NCI-H2107 treated with DMSO at 0.1 percent for 48 hours (cell line): ENCODE measurements around the gene RAB9B.
A peak's percentile ranks its signal among the peaks of the same experiment; 100 is the strongest.
"Not testable (repeated sequence)": the region's sequence is repeated elsewhere in the genome, so short reads cannot be mapped to it uniquely, and the experiment has no call there.

Source experiments
- DNase-seq: peaks from one replicate; lab custom pipeline; 2025; ENCODE audit not compliant: unreplicated experiment; lab: John Stamatoyannopoulos, UW

RAB9B gene

DNA sequence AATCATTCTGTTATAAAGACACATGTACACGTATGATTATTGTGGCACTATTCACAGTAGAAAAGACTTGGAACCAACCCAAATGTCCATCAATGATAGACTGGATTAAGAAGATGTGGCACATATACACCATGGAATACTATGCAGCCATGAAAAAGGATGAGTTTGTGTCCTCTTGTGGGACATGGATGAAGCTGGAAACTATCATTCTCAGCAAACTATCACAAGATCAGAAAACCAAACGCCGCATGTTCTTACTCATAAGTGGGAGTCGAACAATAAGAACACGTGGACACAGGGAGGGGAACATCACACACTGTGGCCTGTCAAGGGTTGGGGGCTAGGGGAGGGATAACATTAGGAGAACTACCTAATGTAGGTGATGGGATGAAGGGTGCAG is 15.0 kb downstream of the RAB9B start:
- DNase-seq, result not testable (repeated sequence)

DNA sequence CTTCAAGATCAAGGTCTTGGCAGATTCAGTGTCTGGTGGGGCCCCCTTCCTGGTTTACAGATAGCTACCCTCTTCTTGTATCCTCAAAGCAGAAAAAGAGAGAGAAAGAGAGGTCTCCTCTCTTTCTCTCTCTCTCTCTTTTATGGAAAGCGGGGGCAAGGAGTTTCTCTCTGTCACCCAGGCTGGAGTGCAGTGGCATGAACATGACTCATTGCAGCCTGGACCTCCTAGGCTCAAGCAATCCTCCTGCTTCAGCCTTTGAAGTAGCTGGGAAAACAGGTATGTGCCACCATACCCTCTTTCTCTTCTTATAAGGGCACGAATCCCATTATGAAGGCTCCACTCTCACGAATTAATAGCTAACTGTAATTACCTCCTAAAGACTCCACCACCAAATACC is 20.2 kb downstream of the RAB9B start:
- no peak for DNase-seq

- no peak for DNase-seq
These were observed 25.1 kb downstream of the RAB9B start for GRCh38 chrX:103806862-103807474.

DNA sequence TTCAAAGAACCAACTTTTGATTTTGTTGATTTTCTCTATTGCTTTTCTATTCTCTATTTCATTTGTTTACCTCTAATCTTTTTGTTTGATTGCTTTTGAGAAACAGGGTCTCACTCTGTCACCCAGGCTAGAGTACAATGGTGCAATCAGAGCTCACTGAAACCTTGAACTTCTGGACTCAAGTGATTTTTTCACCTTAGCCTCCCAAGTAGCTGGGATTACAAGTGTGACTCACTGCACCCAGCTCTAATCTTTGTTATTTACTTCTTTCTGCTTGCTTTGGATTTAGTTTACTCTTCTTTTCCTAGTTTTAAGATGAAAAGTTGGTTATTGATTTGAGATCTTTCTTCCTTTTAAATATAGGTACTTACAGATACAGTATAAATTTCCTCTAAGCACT is 26.2 kb downstream of the RAB9B start:
- DNase-seq, result no peak

DNA sequence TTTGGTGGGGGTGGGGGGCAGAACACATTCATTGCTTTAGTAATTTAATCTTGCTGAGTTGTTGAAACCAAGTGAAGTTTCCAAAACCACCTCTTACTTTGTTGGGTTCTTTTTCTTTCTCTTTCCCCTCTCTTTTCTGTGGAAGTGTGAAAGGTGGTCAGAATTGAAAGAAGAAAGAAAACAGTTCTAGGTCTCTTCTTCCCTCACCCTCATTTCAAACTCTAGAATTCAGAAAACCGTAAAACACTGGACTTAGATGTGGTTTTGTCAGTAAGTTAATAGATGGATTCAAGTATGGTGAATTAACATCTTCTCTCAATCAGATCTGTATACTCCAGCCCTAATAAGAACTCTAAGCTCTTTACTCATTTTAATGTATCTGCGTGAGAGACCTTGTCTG is 31.7 kb downstream of the RAB9B start:
- DNase-seq, result no peak

- no peak for DNase-seq
These were observed 34.4 kb downstream of the RAB9B start for GRCh38 chrX:103797691-103798090.

DNA sequence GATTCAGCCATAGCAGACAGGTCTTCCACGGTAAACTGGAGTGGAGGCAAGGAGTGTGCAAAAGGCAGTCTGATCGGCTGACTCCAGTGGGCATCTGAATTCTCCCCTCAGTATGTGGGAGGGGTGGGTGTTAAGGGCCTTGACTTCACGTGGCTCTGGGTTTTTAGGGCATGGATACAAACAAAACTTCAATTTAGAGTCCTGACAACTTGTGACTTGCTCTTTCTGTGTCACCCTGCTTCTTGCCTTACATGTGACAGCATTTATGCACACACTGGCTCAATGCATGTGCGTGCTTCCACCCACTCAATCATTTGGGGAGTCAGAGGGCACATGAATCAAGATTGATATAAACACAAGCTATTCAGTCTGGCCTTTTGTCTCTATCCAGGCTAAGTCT is 37.9 kb downstream of the RAB9B start:
- DNase-seq, result no peak

GRCh38 chrX:103793545-103793940 is 38.5 kb downstream of the RAB9B start:
- no peak for DNase-seq

DNA sequence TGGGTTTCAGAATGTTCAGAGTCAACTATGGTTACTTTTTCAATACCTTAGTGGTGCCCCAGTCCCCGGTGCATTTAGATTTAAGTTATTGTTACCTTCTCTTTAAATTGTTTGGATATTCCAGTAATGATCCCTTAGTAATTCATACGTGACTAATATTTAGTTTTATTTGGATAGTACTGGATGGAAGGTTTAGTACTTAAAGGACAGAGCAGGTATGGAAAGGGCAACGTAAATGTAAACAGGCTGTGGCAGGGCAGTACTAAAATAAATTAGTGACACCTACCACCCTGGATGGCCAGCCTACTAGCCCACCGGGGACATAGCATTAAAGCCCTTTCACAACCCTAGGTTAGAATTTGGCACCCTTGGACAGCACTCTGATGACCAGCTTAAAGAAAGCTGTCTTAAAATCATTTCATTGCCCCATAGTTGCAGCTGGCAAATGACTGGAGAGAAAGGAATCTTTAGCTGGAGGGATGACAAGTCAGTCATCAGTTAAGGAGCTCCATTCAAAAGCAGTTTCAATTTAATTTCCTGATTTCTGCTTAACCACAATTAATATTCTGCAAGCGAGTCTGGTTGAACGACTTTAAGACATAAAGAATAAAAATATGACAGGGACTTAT is 39.0 kb downstream of the RAB9B start:
- no peak for DNase-seq

DNA sequence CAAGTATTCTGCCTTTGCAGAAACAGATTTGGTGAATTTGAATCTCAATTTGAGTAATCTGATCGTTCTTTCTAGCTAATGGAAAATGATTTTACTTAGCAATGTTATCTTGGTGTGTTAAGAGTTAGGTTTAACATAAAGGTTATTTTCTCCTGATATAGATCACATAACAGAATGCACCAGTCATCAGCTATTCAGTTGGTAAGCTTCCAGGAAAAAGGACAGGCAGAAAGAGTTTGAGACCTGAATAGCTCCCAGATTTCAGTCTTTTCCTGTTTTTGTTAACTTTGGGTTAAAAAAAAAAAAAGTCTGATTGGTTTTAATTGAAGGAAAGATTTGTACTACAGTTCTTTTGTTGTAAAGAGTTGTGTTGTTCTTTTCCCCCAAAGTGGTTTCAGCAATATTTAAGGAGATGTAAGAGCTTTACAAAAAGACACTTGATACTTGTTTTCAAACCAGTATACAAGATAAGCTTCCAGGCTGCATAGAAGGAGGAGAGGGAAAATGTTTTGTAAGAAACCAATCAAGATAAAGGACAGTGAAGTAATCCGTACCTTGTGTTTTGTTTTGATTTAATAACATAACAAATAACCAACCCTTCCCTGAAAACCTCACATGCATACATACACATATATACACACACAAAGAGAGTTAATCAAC is 40.1 kb downstream of the RAB9B start:
- DNase-seq, result peak; percentile 5

- DNase-seq, result peak; percentile 40
These were observed 40.8 kb downstream of the RAB9B start for GRCh38 chrX:103791228-103791627.

DNA sequence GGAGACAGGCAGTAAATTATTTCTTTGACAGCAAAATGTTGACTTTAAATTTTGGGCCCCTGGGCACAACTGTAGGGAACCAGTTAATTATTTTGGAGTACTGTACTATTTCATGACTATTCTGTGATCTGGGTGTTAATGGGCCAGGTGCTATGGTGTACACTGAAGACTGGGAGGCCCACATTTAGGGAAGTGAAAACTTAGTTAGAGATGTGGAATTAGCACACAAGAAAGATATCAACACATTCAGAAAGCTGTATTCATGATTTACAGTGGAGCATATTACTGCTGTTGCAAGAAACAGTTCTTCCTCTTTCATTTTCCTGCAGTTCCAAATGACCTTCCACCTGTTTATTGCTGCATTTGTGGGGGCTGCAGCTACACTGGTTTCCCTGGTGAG is 43.1 kb downstream of the RAB9B start:
- no peak for DNase-seq

DNA sequence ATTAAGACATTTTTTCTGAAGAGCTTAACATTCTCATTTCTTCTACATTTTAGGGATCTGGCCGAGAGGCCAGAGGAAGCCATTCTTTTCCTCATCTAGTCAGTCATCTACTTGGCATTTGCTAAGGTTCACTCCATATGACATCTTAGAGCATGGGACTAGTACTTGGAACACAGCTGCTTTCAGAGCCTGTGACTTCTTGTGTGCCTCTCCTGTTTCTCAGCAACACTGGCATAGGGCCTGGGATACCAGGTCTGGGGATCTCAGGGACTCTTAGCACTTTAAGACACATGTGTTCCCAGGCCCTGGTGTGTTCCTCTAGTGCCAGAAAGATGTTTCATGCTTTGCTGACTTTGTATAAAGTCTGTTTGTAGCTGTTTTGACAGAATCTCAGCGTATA is 48.1 kb downstream of the RAB9B start:
- no peak for DNase-seq

GRCh38 chrX:103783196-103783595 is 48.9 kb downstream of the RAB9B start:
- DNase-seq, result no peak

GRCh38 chrX:103782640-103783039 is 49.4 kb downstream of the RAB9B start:
- no peak for DNase-seq

GRCh38 chrX:103781706-103782105 is 50.4 kb downstream of the RAB9B start:
- no peak for DNase-seq

DNA sequence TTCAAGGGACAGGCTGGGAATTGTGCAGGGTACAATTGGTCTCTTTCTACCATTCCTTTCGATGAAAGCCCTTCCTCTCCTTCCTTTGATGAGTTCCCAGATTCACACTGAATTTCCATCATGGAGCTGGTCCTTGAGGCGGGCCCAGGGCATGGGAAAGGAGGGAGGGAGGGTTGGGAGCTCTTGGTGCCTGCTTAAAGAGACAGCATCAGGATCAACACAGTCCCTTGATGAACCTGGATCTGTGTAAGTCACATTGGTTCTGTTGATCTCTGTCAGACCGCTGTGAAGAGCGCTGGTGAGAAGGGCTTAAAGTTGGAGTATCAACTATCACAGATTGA is 51.0 kb downstream of the RAB9B start:
- no peak for DNase-seq

DNA sequence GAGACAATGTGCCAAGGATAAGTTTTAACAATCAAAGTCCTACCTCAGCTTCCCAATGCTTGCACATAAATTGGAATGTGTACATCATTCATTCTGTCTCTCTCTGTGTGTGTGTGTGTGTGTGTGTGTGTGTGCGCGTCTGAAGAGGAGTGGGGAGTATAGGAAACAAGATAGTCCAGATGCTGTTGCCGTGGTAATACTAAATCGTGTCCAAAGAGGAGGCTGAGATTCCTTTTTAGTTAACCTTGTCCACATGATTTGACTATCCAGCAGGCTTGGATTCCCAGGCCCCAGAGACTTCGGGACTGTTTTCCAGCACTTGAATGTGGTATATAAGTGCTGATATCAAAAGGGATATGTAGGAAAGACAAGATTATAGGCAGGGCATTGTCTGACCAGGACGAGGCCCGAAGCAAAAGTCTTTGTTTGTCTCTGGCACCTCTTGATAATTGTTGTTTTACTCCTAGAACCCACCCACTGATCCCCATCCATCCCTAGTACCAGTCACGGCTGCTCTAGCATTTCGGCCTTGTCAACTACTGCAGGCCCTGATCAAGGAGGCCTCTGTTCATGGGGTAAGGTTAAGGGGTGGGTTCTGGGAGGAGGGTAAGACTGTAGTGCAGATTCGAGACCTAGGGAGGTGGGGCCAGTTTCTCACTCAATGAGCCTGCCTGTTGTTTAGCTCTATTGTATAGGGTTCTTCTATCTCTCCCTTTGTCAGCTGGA is 51.6 kb downstream of the RAB9B start:
- no peak for DNase-seq

DNA sequence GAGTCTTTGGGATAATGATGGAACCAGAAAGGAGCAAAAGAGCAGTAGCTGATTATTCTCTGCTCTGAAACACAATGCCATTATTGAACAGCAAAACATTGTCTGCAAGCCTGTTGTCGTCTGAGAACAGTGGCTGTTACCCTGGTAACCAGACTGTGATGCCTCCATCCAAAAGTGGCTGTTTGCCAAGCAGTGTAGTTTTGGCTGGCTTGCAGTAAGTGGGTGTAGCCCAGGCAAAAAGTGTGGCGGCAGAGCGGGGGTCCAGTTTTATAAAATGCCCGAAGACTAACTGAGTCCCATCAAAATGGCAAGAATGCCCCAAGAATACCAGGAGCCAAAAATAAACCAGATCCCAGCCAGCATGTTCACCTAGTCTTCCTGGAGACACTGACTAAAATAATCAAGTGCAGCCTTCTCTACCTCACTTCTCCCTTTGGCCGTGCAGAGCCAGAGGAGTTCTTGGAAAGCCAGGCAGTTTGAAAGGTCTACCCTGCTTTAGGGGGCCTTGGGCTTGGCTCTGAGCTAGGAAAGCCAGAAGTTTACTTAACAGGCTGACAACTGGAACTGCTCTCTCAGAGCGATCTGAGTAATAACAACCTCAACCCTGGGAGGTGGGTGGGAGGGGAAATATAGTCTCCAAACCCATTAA is 52.8 kb downstream of the RAB9B start:
- DNase-seq, result peak; percentile 5

GRCh38 chrX:103776546-103776945 is 55.5 kb downstream of the RAB9B start, which contains the start of gene PLP1:
Gene PLP1, plus strand, starts transcription at chrX:103776840. Its CDS starts 156 bp downstream, at chrX:103776996.
- no peak for DNase-seq

DNA sequence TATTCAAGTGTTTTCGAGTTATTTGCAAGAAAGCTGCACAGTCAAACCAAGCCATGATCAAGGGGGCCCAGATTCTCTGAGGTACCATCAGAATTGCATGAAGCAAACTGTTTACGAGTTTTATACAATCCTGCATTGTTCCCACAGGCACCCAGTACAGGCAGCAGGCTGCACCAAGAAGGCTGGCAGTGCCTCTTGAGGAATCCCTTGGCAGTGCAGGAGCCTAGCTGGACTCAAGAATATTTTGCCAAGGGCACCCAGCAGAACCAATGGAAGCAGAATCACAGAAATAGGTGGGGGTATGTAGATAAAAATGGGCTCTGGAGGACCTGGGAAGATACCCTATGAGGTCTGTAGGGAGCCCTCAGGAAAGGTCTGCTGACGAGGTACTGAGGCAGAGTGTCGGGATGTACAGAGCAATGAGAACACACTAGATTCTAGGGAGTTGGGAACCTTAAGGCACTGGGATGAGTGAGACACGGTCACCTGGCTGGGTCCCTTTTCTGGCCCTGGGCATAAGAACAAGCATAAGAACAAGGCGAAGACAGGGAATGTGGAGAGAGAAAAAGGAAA is 57.9 kb downstream of the RAB9B start:
- DNase-seq, result peak; percentile 44
